Tibial nerve (tissue), 4 donors: ENCODE measurements around the gene FAM13A. TPM values are rescaled to one million over a fixed set of nuclear protein-coding genes. Genes with fewer than 3 reads are reported as not detected.
"Not testable (repeated sequence)": the region's sequence is repeated elsewhere in the genome, so short reads cannot be mapped to it uniquely, and the experiment has no call there.

Source experiments
- DNase-seq, 2 donors: peaks; one replicate each; pipeline ENCODE4 v3.0.0-alpha.2; 2019; ENCODE audit warnings: low spot score in 2 of 2
- H3K27ac ChIP-seq, 4 donors: fragments of 200-600 bp; sonication (generic) in 3 of 4; one replicate each; pipeline ENCODE4 v1.5.1; 2017 to 2019; ENCODE audit warnings: mild to moderate bottlenecking in 1 of 4
- H3K27me3 ChIP-seq, 2 donors: fragments of 200-600 bp; sonication (generic) in 1 of 2; one replicate each; pipeline versions ENCODE4 v1.5.1 to v1.6.0; 2017 to 2019
- H3K36me3 ChIP-seq, 3 donors: fragments of 200-600 bp; sonication (generic); one replicate each; pipeline ENCODE4 v1.5.1; 2018 to 2019
- H3K4me1 ChIP-seq, 4 donors: fragments of 200-600 bp; sonication (generic) in 3 of 4; one replicate each; pipeline ENCODE4 v1.5.1; 2017 to 2019
- H3K4me3 ChIP-seq, 4 donors: fragments of 200-600 bp; sonication (generic) in 3 of 4; one replicate each; pipeline ENCODE4 v1.5.1; 2017 to 2019; ENCODE audit warnings: mild to moderate bottlenecking in 1 of 4, moderate library complexity in 1 of 4
- H3K9me3 ChIP-seq, 4 donors: fragments of 200-600 bp; sonication (generic) in 3 of 4; one replicate each; pipeline ENCODE4 v1.5.1; 2017 to 2019
- CTCF ChIP-seq, 5 experiments: fragments of 200-600 bp in 3 of 5; fragments of 450-650 bp in 2 of 5; sonication (generic) in 3 of 5; IDR thresholded peaks; one replicate each; pipeline ENCODE4 v1.5.1; 2016 to 2019; ENCODE audit warnings: antibody characterized with exemption in 5 of 5, mild to moderate bottlenecking in 3 of 5, moderate library complexity in 2 of 5
- EP300 ChIP-seq, 2 donors: sonication (generic); formaldehyde crosslinking; IDR thresholded peaks; one replicate each; pipeline ENCODE4 v1.6.1; 2017; ENCODE audit warnings: antibody characterized with exemption in 2 of 2, mild to moderate bottlenecking in 1 of 2
- POLR2A ChIP-seq, 2 donors: fragments of 450-650 bp; IDR thresholded peaks; one replicate each; pipeline ENCODE4 v1.6.1; 2017; ENCODE audit warnings: antibody characterized with exemption in 2 of 2, mild to moderate bottlenecking in 2 of 2, moderate library complexity in 2 of 2
- WGBS, 2 donors: methylation state at CpG; one replicate each; pipeline ENCODE4 v1.1.5; 2018; 5-methylcytosine and 5-hydroxymethylcytosine counted together
- total RNA-seq, 4 donors: library from RNA; depleted of rRNA; stranded (reverse); fragments of >200 nt; gene quantifications; one replicate each; pipeline ENCODE4 v1.1.0, GENCODE V29; 2016

The FAM13A gene
- total RNA-seq, 4 donors from 2014 or later: 48.8 to 77.6 (median 58.8) TPM

GRCh38 chr4:89009115-89009514 is 47.9 kb downstream of the FAM13A start:
- no peak overlapping the region for H3K27ac ChIP-seq
- no peaks in the 10 kb centered on the region for H3K27me3 ChIP-seq
- H3K4me1 ChIP-seq: no peaks in the 10 kb centered on the region
- no peak for DNase-seq
- H3K4me3 ChIP-seq: no peak overlapping the region
- H3K9me3 ChIP-seq: no peaks in the 10 kb centered on the region
- TF ChIP-seq POLR2A (IDR thresholded peaks at IDR 0.05): no peak
- no peak for TF ChIP-seq CTCF (IDR thresholded peaks at IDR 0.05)
- no peak for TF ChIP-seq EP300 (IDR thresholded peaks at IDR 0.05)
- peaks cover 0 to 36% (median 0%) of the 10 kb centered on the region in 3 donors for H3K36me3 ChIP-seq
- WGBS, 2 donors: 91 to 96% methylated on average over 3 of the region's 3 CpGs

- 86 to 96% methylated on average over 2 of the region's 2 CpGs for WGBS, 2 donors
These were observed 48.8 kb downstream of the FAM13A start for GRCh38 chr4:89008166-89008565.

GRCh38 chr4:89007338-89007939 is 49.5 kb downstream of the FAM13A start:
- TF ChIP-seq EP300 (IDR thresholded peaks at IDR 0.05) (no peak), CTCF (IDR thresholded peaks at IDR 0.05) (no peak), POLR2A (IDR thresholded peaks at IDR 0.05) (no peak)

More at GRCh38 chr4:89008166-89008565, 48.8 kb downstream of the FAM13A start:
- Histone ChIP-seq H3K27me3 (no peaks in the 10 kb centered on the region), H3K4me1 (no peaks in the 10 kb centered on the region), H3K36me3 (peaks cover 0 to 30% (median 0%) of the 10 kb centered on the region in 3 donors), H3K9me3 (no peaks in the 10 kb centered on the region), H3K4me3 (no peak overlapping the region), H3K27ac (no peak overlapping the region)
- no peak for DNase-seq
- TF ChIP-seq POLR2A (IDR thresholded peaks at IDR 0.05) (no peak), EP300 (IDR thresholded peaks at IDR 0.05) (no peak), CTCF (IDR thresholded peaks at IDR 0.05) (no peak)

GRCh38 chr4:89006307-89006706 is 50.7 kb downstream of the FAM13A start:
- no peak for DNase-seq
- TF ChIP-seq CTCF (IDR thresholded peaks at IDR 0.05) (no peak), EP300 (IDR thresholded peaks at IDR 0.05) (no peak), POLR2A (IDR thresholded peaks at IDR 0.05) (no peak)
- Histone ChIP-seq H3K4me1 (no peaks in the 10 kb centered on the region), H3K27ac (no peak overlapping the region), H3K4me3 (no peak overlapping the region), H3K27me3 (no peaks in the 10 kb centered on the region), H3K9me3 (no peaks in the 10 kb centered on the region), H3K36me3 (peaks cover 0 to 30% (median 0%) of the 10 kb centered on the region in 3 donors)
- WGBS, 2 donors: 92 to 97% methylated on average over 5 of the region's 5 CpGs

More at GRCh38 chr4:89007338-89007939, 49.5 kb downstream of the FAM13A start:
- no peaks in the 10 kb centered on the region for H3K9me3 ChIP-seq
- H3K36me3 ChIP-seq: peaks cover 0 to 30% (median 0%) of the 10 kb centered on the region in 3 donors
- no peak overlapping the region for H3K4me3 ChIP-seq
- no peak overlapping the region for H3K27ac ChIP-seq
- no peaks in the 10 kb centered on the region for H3K4me1 ChIP-seq
- no peaks in the 10 kb centered on the region for H3K27me3 ChIP-seq
- DNase-seq: no peak
- WGBS, 2 donors: 90 to 97% methylated on average over 6 of the region's 6 CpGs

- H3K36me3 ChIP-seq: peaks cover 0 to 26% (median 0%) of the 10 kb centered on the region in 3 donors
- H3K9me3 ChIP-seq, H3K27ac ChIP-seq, H3K4me1 ChIP-seq, H3K27me3 ChIP-seq, H3K4me3 ChIP-seq, DNase-seq: not testable (repeated sequence)
- 95 to 100% methylated on average over 1 of the region's 1 CpG for WGBS, 2 donors
These were observed 51.9 kb downstream of the FAM13A start for GRCh38 chr4:89005066-89005465.
